Measurements from ENCODE around the gene RBFOX2.

DNA sequence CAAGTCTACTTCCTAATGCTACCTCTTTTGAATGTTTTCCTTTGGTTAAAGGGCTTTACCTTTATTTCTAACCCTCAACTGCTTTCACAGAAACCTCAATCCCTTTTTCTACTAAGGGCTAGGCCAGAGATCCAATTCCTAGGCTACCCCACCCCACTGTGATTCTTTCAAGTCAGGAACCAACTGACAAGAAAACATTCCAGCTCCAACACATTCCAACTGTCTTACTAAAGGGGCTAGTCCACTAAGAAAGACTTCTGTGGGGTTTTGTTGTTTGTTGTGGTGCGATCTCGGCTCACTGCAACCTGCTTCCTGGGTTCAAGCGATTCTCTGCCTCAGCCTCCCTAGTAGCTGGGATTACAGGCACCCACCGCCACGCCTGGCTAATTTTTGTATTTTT lies 159.7 kb downstream of the RBFOX2 start:
- TF ChIP-seq SIN3A (IDR thresholded peaks at IDR 0.05; ENCODE audit: borderline replicate concordance, insufficient read depth, low read length): no peak
- TF ChIP-seq, protein P1, sequence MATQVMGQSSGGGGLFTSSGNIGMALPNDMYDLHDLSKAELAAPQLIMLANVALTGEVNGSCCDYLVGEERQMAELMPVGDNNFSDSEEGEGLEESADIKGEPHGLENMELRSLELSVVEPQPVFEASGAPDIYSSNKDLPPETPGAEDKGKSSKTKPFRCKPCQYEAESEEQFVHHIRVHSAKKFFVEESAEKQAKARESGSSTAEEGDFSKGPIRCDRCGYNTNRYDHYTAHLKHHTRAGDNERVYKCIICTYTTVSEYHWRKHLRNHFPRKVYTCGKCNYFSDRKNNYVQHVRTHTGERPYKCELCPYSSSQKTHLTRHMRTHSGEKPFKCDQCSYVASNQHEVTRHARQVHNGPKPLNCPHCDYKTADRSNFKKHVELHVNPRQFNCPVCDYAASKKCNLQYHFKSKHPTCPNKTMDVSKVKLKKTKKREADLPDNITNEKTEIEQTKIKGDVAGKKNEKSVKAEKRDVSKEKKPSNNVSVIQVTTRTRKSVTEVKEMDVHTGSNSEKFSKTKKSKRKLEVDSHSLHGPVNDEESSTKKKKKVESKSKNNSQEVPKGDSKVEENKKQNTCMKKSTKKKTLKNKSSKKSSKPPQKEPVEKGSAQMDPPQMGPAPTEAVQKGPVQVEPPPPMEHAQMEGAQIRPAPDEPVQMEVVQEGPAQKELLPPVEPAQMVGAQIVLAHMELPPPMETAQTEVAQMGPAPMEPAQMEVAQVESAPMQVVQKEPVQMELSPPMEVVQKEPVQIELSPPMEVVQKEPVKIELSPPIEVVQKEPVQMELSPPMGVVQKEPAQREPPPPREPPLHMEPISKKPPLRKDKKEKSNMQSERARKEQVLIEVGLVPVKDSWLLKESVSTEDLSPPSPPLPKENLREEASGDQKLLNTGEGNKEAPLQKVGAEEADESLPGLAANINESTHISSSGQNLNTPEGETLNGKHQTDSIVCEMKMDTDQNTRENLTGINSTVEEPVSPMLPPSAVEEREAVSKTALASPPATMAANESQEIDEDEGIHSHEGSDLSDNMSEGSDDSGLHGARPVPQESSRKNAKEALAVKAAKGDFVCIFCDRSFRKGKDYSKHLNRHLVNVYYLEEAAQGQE (IDR thresholded peaks at IDR 0.05; ENCODE audit: insufficient read depth in 1 of 2, low read depth in 2 of 2, low read length in 2 of 2): no peak
